ENCODE data around the gene CRYBG3.

CRYBG3 gene

GRCh38 chr3:97993526-97993925, 171.7 kb downstream of the CRYBG3 start:
- no peaks in the 10 kb centered on the region for H4K20me1 ChIP-seq
- H3K36me3 ChIP-seq, result no peaks in the 10 kb centered on the region
- peaks cover 5 to 18% (median 8%) of the 10 kb centered on the region in 10 experiments; a peak in 10 of 20 replicates for H3K4me1 ChIP-seq
- no peak overlapping the region for H3K4me2 ChIP-seq
- H3K27ac ChIP-seq, result no peak overlapping the region
- H3K9ac ChIP-seq, result no peak overlapping the region
- no peaks in the 10 kb centered on the region; a peak in 1 of 22 replicates for H3K9me3 ChIP-seq (replicated peaks in 1 of 11)
- H3K27me3 ChIP-seq, result no peaks in the 10 kb centered on the region
- no peak overlapping the region for H3K4me3 ChIP-seq
- no peak for TF ChIP-seq Cebpa-rat (IDR thresholded peaks at IDR 0.05)

GRCh38 chr3:97994328-97994945, 172.6 kb downstream of the CRYBG3 start:
- Histone ChIP-seq H3K4me1 (peaks cover 5 to 18% (median 8%) of the 10 kb centered on the region in 10 experiments; a peak in 10 of 20 replicates), H3K9me3 (replicated peaks in 1 of 11) (no peaks in the 10 kb centered on the region), H3K9ac (no peak overlapping the region), H3K36me3 (no peaks in the 10 kb centered on the region), H3K27me3 (no peaks in the 10 kb centered on the region), H3K27ac (no peak overlapping the region), H3K4me3 (no peak overlapping the region), H4K20me1 (no peaks in the 10 kb centered on the region), H3K4me2 (no peak overlapping the region)
- TF ChIP-seq Cebpa-rat (IDR thresholded peaks at IDR 0.05), result no peak
